Activated CD4-positive, alpha-beta T cell treated with anti-CD3 and anti-CD28 coated beads for 48 hours (primary cell): ENCODE data around the gene NFU1.
A peak's percentile ranks its signal among the peaks of the same experiment; 100 is the strongest.

Experiments used
- DNase-seq: peaks from one replicate; pipeline ENCODE4 v3.0.0-alpha.2; 2020

NFU1 gene

GRCh38 chr2:69436938-69437750 lies at the start of gene NFU1:
TSS of gene NFU1 (minus strand) at chr2:69437435. CDS start at chr2:69437422, 13 bp downstream.
- peak; percentile 93 for DNase-seq

GRCh38 chr2:69483696-69484095 lies 46.5 kb upstream of the NFU1 start:
- no peak for DNase-seq

- DNase-seq, result no peak
Observed at GRCh38 chr2:69483024-69483423, 45.8 kb upstream of the NFU1 start.

GRCh38 chr2:69482471-69482870 lies 45.2 kb upstream of the NFU1 start:
- DNase-seq, result no peak

GRCh38 chr2:69481421-69481820 lies 44.2 kb upstream of the NFU1 start:
- DNase-seq, result no peak

- DNase-seq, result no peak
Observed at GRCh38 chr2:69477627-69478026, 40.4 kb upstream of the NFU1 start.

- no peak for DNase-seq
Observed at GRCh38 chr2:69474688-69475087, 37.5 kb upstream of the NFU1 start.

- no peak for DNase-seq
Observed at GRCh38 chr2:69471793-69472192, 34.6 kb upstream of the NFU1 start.

- no peak for DNase-seq
Observed at GRCh38 chr2:69470911-69471310, 33.7 kb upstream of the NFU1 start.

- DNase-seq, result no peak
Observed at GRCh38 chr2:69469784-69470183, 32.5 kb upstream of the NFU1 start.

- DNase-seq, result no peak
Observed at GRCh38 chr2:69469375-69469774, 32.1 kb upstream of the NFU1 start.

GRCh38 chr2:69466728-69467127 lies 29.5 kb upstream of the NFU1 start:
- peak; percentile 28 for DNase-seq

GRCh38 chr2:69465513-69466456 lies 28.6 kb upstream of the NFU1 start:
- DNase-seq, result no peak

GRCh38 chr2:69464575-69464974 lies 27.3 kb upstream of the NFU1 start:
- DNase-seq, result no peak

GRCh38 chr2:69462780-69463179 lies 25.5 kb upstream of the NFU1 start:
- DNase-seq, result no peak

GRCh38 chr2:69461404-69461803 lies 24.2 kb upstream of the NFU1 start:
- DNase-seq, result no peak

GRCh38 chr2:69459936-69460335 lies 22.7 kb upstream of the NFU1 start:
- no peak for DNase-seq

- no peak for DNase-seq
Observed at GRCh38 chr2:69456950-69457445, 19.8 kb upstream of the NFU1 start.

GRCh38 chr2:69456154-69456553 lies 18.9 kb upstream of the NFU1 start:
- DNase-seq, result no peak

- no peak for DNase-seq
Observed at GRCh38 chr2:69454976-69455375, 17.7 kb upstream of the NFU1 start.

GRCh38 chr2:69453475-69454129 lies 16.4 kb upstream of the NFU1 start:
- DNase-seq, result peak; percentile 47

- DNase-seq, result no peak
Observed at GRCh38 chr2:69452687-69453086, 15.5 kb upstream of the NFU1 start.
